Measurements from ENCODE around the gene SH3GLB2.

SH3GLB2 gene

DNA sequence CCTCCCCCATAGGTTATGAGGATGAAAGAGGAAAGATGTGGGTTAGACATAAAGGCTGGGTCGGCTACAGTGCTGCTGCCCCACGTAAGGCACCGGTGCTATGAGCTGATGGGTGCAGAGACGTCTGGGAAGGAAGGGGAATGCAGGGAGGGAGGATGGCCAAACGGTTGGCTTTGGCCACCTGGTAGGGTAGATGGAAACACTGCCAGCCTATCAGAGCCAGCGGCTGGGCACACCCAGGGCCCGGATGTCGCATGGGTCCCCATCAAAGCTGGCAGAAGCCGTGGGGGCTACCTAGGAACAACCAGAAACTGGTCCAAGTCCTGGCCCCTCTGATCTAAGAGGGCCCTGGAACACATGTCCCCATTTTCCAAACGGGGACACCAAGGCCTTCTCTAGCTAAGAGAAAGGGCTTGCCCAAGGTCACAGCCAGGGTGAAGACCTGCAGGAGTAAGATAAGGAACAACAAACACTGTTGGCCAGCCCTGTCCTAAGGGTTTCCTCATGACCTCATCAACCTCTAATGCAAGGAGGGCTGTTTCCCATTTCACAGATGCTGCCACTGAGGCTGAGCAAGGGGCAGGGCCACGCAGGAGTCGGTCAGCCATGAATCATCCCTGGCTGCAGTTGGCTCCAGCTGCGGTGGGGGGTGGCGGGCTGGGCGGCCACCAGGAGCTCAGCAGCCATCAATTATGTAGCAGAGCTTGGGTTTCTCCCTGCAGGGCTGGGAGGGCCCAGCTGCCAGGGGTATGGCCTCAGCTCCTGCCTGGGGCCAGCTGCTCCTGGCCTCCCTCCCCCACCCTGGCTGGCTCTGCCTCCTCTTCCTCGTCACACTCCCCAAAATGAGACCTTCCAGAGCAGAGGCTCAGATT lies 4.9 kb downstream of the SH3GLB2 start:
- H3K27me3 Mint-ChIP-seq: no peaks in the 10 kb centered on the region
- H3K4me1 Mint-ChIP-seq (ENCODE audit: low read depth in 2 of 2): peaks cover 24 to 28% of the 10 kb centered on the region in 2 donors
- no peak for DNase-seq
- peaks cover 29% of the 10 kb centered on the region for H3K36me3 Mint-ChIP-seq (ENCODE audit: insufficient read depth)
- no peak for ATAC-seq (replicated peaks)
- peak overlapping the region in 1 of 2 donors; percentile 69 for H3K27ac Mint-ChIP-seq
- H3K9me3 Mint-ChIP-seq: no peaks in the 10 kb centered on the region
- H3K4me3 Mint-ChIP-seq: no peak overlapping the region

DNA sequence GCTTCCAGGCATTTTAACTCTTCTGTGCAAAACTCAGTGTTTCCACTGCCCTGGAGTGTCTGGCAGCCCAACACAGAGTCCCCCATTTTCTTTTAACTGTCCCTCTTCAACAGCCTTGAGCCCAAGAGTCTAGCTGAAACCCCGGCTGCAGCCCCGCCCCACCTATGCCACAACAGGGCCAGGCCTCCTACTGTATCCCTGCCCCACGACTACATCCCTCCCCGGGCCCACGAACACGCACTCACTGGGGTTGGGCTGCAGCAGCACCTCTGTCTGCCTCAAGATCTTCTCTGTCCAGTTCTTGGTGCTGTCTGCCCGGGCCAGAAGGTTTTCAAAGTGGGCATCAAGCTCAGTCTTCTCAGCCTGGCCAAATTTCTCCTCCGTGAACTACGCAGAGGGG lies 6.1 kb downstream of the SH3GLB2 start:
- peak overlapping the region; percentile 69 to 81 for H3K27ac Mint-ChIP-seq
- no peaks in the 10 kb centered on the region for H3K27me3 Mint-ChIP-seq
- peaks cover 29% of the 10 kb centered on the region for H3K36me3 Mint-ChIP-seq (ENCODE audit: insufficient read depth)
- ATAC-seq (replicated peaks) (no peak), DNase-seq (no peak)
- peaks cover 20 to 23% of the 10 kb centered on the region in 2 donors for H3K4me1 Mint-ChIP-seq (ENCODE audit: low read depth in 2 of 2)
- H3K4me3 Mint-ChIP-seq: no peak overlapping the region
- H3K9me3 Mint-ChIP-seq: no peaks in the 10 kb centered on the region

DNA sequence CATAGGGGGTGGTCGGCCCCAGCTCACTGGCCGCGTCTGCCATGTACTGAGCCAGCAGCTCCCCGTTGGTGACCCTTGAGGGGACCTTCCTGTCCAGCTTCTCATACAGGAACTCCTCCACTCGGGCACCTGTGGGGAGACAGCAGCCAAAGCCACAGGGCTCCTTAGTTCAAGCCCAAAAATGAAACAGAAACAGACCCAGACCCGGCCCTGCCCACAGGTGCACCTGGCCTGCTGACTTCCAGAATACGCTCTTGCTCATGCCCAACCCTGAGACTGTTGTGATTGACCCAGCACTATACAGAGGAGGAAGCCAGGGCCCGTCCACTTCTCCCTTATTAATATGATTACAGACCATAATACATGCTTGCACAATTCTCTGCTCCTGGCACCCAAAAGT lies 7.0 kb downstream of the SH3GLB2 start:
- Mint-ChIP-seq H3K4me3 (no peak overlapping the region), H3K36me3 (ENCODE audit: insufficient read depth) (peaks cover 29% of the 10 kb centered on the region)

GRCh38 chr9:129014608-129015007 lies 13.5 kb downstream of the SH3GLB2 start:
- no peak for DNase-seq
- Mint-ChIP-seq H3K4me3 (no peak overlapping the region), H3K27ac (no peak overlapping the region), H3K27me3 (no peaks in the 10 kb centered on the region), H3K9me3 (no peaks in the 10 kb centered on the region), H3K36me3 (ENCODE audit: insufficient read depth) (peaks cover 29% of the 10 kb centered on the region), H3K4me1 (ENCODE audit: low read depth in 2 of 2) (no peaks in the 10 kb centered on the region)
- ATAC-seq (replicated peaks): no peak

More for the DNA sequence above, 7.0 kb downstream of the SH3GLB2 start:
- Mint-ChIP-seq H3K27ac (peak overlapping the region in 1 of 2 donors; percentile 69), H3K9me3 (no peaks in the 10 kb centered on the region), H3K27me3 (no peaks in the 10 kb centered on the region), H3K4me1 (ENCODE audit: low read depth in 2 of 2) (peaks cover 17 to 20% of the 10 kb centered on the region in 2 donors)
- no peak for DNase-seq
- no peak for ATAC-seq (replicated peaks)

GRCh38 chr9:129014124-129014523 lies 14.0 kb downstream of the SH3GLB2 start:
- peaks cover 24% of the 10 kb centered on the region for H3K36me3 Mint-ChIP-seq (ENCODE audit: insufficient read depth)
- H3K27me3 Mint-ChIP-seq: no peaks in the 10 kb centered on the region
- H3K9me3 Mint-ChIP-seq: no peaks in the 10 kb centered on the region
- no peak overlapping the region for H3K4me3 Mint-ChIP-seq
- H3K4me1 Mint-ChIP-seq (ENCODE audit: low read depth in 2 of 2): no peaks in the 10 kb centered on the region
- ATAC-seq (replicated peaks) (no peak), DNase-seq (no peak)
- H3K27ac Mint-ChIP-seq: no peak overlapping the region

DNA sequence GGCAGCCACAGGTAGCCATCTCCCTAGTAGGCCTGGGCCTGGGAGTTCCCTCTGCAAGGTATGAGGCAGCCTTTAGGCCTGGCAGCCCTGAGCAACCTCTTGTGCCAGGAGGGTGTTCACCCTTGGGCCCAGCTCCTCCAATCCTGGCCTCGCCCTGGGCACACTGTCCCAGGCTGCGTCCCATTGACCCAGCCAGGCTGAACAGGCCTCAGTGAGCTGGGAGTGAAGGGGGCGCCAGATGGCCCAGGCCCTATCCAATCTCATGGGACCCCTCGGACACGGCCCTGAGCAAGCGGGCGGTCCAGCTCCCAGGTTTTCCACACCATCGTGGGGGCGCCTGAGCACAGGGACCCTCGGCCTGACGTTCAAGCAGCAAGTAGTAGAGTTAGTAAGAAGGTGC lies 14.5 kb downstream of the SH3GLB2 start:
- DNase-seq (no peak), ATAC-seq (replicated peaks) (no peak)
- Mint-ChIP-seq H3K4me3 (no peak overlapping the region), H3K36me3 (ENCODE audit: insufficient read depth) (peaks cover 20% of the 10 kb centered on the region), H3K27me3 (no peaks in the 10 kb centered on the region), H3K27ac (no peak overlapping the region), H3K4me1 (ENCODE audit: low read depth in 2 of 2) (no peaks in the 10 kb centered on the region), H3K9me3 (no peaks in the 10 kb centered on the region)

DNA sequence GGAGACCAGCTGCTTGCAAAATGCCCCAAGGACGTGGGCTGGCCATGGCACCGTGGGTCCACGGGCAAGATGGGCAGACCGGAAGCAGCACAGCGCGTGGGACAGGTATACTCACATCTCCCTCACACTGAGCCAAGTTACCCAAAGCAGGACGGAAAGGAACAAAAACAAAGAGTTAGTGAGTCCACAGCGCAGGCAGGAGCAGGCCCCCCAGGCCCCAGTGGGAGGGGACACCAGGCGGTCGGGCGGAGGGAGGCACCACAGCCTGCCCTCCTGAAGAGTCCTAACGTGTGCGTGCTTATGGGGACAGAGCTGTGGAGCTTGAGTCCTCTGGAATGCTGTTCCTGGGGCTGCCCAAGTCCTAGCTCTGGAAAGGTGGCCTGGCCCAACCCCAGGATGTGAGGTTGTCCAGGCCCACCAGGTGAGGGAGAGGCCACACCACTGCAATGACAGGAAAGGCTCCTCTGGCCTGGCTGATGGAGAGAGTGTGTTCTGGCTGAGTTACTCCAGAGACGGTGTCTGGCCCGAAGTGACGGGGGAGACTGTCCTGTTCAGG lies 15.2 kb downstream of the SH3GLB2 start:
- Mint-ChIP-seq H3K27ac (no peak overlapping the region), H3K36me3 (ENCODE audit: insufficient read depth) (peaks cover 13% of the 10 kb centered on the region)
- ATAC-seq (replicated peaks): no peak

DNA sequence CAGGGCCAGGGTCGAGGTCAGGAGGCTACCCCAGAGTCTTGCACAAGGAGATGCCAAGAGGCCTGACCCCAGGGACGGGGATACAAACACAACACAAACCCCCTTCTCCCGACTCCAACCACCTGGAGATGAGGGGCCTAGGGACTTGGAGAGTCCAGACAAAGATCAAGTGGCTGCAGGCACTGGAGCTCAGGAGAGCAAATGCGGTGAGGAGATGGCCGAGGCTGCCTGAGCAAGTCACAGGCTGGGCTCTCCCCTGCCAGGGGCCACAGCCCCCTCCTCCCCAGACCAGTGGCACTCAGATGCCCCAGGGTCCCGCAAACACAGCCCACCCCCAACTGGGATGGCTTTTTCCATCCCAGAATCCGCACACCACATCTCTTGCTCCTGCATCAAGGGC lies 15.8 kb downstream of the SH3GLB2 start:
- H3K4me1 Mint-ChIP-seq (ENCODE audit: low read depth in 2 of 2): no peaks in the 10 kb centered on the region
- DNase-seq: no peak
- no peak for ATAC-seq (replicated peaks)
- H3K4me3 Mint-ChIP-seq: no peak overlapping the region
- H3K9me3 Mint-ChIP-seq: no peaks in the 10 kb centered on the region
- H3K27me3 Mint-ChIP-seq: no peaks in the 10 kb centered on the region
- H3K36me3 Mint-ChIP-seq (ENCODE audit: insufficient read depth): peaks cover 12% of the 10 kb centered on the region
- peak overlapping the region in 1 of 2 donors; percentile 35 for H3K27ac Mint-ChIP-seq

More for the DNA sequence above, 15.2 kb downstream of the SH3GLB2 start:
- no peak for DNase-seq
- Mint-ChIP-seq H3K4me3 (no peak overlapping the region), H3K9me3 (no peaks in the 10 kb centered on the region), H3K4me1 (ENCODE audit: low read depth in 2 of 2) (no peaks in the 10 kb centered on the region), H3K27me3 (no peaks in the 10 kb centered on the region)

DNA sequence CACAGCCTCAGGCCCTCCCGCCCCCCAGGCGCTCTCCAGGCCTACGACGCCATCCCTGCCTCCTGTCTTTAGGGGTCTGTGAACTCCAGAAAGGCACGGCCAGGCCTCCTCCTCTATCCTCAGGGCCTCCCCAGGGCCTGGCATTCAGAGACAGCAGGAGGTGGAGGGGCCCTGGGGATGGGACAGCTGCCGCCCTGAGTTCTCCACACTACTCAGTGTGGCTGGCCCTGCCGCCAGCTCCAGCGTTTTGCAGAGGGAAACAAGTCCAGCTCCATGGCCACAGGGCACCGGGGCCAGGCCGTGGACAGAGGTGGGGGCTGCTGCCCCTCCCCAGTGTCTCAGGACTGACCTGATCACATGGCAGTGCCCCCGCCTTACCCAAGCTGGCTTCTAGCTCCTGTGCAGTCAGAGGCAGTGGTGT lies 16.4 kb downstream of the SH3GLB2 start:
- no peaks in the 10 kb centered on the region for H3K4me1 Mint-ChIP-seq (ENCODE audit: low read depth in 2 of 2)
- peaks cover 12% of the 10 kb centered on the region for H3K36me3 Mint-ChIP-seq (ENCODE audit: insufficient read depth)
- H3K27me3 Mint-ChIP-seq: no peaks in the 10 kb centered on the region
- peak overlapping the region in 1 of 2 donors; percentile 35 for H3K27ac Mint-ChIP-seq
- no peak overlapping the region for H3K4me3 Mint-ChIP-seq
- no peaks in the 10 kb centered on the region for H3K9me3 Mint-ChIP-seq
- no peak for ATAC-seq (replicated peaks)
- no peak for DNase-seq

GRCh38 chr9:129011170-129011569 lies 17.0 kb downstream of the SH3GLB2 start:
- no peaks in the 10 kb centered on the region for H3K27me3 Mint-ChIP-seq
- DNase-seq (no peak), ATAC-seq (replicated peaks) (no peak)
- H3K9me3 Mint-ChIP-seq: no peaks in the 10 kb centered on the region
- H3K4me3 Mint-ChIP-seq: no peak overlapping the region
- H3K27ac Mint-ChIP-seq: no peak overlapping the region
- H3K36me3 Mint-ChIP-seq (ENCODE audit: insufficient read depth): peaks cover 15% of the 10 kb centered on the region
- H3K4me1 Mint-ChIP-seq (ENCODE audit: low read depth in 2 of 2): peaks cover 0 to 4% of the 10 kb centered on the region in 2 donors

DNA sequence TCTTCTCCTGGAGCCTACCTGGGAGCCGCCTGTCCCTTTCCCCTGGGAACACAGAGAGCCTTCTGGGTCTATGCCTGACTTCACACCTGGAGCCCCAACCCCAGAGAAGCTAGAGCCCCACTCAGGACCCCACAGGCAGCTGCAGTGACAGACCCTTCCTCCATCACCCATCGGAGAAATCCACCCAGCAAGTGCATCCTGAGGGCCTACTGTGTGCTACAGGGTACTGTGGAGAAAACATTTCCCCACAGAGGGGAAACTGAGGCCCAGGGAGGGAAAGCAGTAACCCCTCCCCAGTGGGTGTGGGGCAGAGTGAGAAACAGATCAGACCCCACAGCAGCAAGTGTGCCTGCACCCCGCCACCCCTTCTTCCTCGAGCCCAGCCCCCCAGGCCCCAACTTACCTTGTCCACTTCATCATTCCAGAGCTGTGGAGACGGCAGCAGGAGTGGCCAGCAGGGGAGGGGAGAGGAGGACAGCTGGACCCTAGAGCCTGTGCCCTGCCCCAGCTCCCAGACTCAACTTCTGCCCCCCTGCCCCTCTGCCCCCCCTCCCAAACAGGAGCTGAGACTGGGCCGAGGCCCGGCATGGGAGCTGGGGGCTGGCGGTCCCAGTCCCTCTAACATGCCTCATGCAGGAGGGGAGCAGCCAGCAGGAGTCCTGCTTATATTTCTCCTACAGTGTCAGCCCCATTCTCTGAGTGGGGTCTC lies 17.7 kb downstream of the SH3GLB2 start:
- Mint-ChIP-seq H3K27ac (no peak overlapping the region), H3K9me3 (no peaks in the 10 kb centered on the region), H3K4me1 (ENCODE audit: low read depth in 2 of 2) (peaks cover 0 to 4% of the 10 kb centered on the region in 2 donors), H3K36me3 (ENCODE audit: insufficient read depth) (peaks cover 17% of the 10 kb centered on the region), H3K4me3 (no peak overlapping the region), H3K27me3 (no peaks in the 10 kb centered on the region)
- no peak for ATAC-seq (replicated peaks)
- DNase-seq: no peak

DNA sequence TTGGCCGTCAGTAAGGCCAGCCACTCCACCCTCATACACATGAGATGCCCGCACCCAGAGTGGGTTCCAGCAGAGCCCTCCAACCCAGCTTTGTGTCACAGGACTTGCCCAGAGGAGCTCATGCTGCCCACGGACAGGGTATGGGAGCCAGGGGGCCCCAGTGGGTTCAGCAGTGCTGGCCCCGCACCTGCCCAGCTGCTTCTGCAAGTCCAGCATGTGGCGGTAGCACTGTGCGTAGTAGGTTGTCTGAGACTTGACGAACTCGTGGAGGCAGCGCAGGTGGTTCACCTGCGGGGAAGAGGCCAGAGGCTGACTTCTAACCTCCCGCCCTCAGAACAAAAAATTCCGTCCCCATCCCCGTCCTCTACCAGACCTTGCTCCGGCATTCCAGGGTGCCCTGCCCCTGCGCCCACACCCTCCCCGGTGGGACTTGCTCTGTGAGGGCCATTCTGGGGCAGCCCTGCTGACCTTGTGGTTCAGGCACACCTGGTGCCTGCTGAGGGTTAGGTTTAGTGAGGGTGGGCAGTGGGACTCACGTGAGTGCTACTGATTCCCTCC lies 18.5 kb downstream of the SH3GLB2 start:
- Mint-ChIP-seq H3K9me3 (no peaks in the 10 kb centered on the region), H3K4me1 (ENCODE audit: low read depth in 2 of 2) (peaks cover 0 to 4% of the 10 kb centered on the region in 2 donors), H3K27ac (no peak overlapping the region), H3K4me3 (no peak overlapping the region), H3K36me3 (ENCODE audit: insufficient read depth) (peaks cover 12% of the 10 kb centered on the region), H3K27me3 (no peaks in the 10 kb centered on the region)
- DNase-seq (no peak), ATAC-seq (replicated peaks) (no peak)

DNA sequence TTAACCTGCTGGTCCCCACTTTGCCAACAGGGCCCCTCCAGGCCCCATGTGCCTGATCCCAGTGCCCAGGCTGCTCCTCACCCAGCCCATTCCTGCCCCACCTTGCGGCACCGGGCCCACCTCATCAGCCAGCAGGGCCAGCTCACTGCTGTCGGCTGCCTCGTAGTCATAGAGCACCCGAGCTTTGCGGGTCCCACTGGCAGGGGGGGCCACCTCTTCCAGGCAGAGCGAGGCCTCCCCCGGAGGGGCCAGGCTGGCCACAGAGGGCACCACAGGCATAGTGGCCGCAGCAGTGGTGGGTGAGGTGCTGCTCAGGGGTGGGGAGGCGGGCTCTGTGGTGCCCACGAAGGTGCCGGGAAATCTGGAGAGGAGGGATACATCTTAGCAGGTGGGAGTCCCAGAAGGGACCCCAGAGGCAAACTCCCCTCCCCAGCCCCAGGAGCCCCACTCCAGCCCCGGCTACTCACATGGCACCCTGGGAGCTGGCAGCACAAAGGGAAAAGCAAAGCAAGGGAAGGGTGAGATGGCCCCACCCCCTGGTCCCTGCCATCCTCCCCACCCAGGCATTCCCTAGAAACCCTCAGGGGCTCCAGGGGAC lies 19.0 kb downstream of the SH3GLB2 start:
- Mint-ChIP-seq H3K9me3 (no peaks in the 10 kb centered on the region), H3K4me1 (ENCODE audit: low read depth in 2 of 2) (peaks cover 0 to 4% of the 10 kb centered on the region in 2 donors), H3K4me3 (no peak overlapping the region), H3K27me3 (no peaks in the 10 kb centered on the region), H3K36me3 (ENCODE audit: insufficient read depth) (peaks cover 12% of the 10 kb centered on the region), H3K27ac (no peak overlapping the region)
- DNase-seq (no peak), ATAC-seq (replicated peaks) (no peak)
